ENCODE results near the gene MEGF11.

Gene MEGF11

DNA sequence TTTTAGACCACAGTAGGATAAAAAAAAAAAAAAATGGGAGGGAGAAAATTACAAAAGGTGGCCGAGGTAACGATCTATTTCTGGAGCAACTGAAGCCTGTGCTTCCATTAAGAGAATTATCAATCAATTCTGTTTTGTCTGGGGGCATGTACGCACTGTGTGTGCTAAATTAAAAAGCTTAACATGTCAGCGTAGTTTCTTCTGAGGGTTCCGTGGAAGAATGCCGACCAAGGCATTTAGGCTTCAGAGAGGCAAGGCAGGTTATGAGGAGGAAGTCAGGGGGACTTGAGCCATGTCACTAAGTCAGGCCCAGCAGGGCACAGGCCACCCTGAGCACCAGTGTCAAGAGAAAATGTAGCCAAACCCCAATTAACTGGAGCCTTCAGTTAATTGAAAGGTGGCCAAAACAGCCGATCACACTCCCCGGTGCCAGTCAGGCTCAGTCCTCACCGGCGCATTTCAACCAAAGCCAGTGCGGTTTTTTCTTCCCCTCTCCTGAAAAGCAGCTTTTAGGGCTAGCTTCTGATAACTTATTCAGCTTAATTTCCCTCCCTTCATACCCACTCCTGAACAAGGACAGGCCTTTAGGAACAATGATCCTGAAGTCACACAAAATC is 113.9 kb downstream of the MEGF11 start:
- DNase-seq (ENCODE audit: low read depth) = no peak

DNA sequence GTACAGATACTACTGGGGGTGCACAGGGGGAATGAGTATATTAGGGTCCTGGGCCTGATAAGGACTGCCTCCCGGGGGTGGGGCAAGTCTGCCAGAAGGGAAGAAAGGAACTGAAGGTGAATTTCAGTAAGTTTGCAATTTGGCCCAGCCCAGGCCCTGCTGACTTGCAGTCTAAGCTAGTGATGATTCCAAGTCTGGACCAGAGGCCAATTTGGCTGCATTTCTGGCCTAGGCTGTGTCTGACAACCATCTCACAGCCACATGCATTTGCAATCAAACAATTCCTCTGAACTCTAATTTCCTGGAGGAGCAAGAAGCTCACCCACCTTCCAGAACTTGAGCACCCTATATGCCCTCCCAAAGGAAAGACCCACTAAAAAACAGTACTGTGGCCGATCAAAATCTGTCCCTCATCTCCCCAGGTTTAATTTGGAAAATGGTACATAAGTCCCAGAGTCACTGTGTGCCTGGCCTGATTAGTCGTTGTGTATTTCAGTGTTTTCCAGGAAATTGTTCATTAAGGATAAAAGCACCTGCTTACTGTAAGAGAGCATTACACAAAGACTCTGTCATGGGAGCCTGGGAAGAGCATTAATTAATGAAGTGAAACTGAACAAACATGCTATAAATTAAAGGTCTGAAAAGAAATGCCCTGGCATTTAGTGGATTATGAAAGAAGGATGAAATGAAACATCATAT is 114.5 kb downstream of the MEGF11 start:
- DNase-seq (ENCODE audit: low read depth) = no peak

DNA sequence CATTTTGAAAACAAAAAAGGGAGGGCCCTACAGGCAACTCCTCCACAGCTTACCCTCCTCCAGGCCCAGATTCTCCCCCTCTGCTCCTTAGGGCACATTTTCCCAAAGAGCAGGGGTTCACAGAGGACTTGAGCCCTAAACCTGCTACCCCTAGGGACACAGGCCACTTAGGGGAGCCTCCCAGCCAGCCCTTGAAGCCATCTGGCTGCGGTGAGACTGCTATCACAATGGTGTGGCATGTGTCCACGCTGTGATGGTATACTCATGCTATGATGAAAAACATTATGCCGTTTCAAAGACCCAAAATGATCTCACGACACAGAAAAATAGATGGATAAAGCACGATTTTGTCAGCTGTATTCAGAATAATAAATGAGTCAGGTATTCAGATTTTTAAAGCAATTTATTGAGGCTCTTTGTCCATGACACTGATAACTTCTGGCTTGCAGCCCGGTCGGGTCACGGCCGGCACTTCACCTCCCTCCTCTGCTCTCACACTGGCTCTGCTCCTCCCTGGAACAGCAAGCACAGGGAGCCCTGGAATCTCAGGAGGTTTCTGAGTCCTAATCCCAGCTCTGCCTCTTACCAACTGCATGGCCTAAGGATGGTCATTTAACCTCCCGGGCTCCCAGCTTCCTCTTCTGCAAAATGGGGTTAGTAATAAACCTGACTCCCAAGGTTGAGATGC is 115.3 kb downstream of the MEGF11 start:
- DNase-seq (ENCODE audit: low read depth) = no peak

DNA sequence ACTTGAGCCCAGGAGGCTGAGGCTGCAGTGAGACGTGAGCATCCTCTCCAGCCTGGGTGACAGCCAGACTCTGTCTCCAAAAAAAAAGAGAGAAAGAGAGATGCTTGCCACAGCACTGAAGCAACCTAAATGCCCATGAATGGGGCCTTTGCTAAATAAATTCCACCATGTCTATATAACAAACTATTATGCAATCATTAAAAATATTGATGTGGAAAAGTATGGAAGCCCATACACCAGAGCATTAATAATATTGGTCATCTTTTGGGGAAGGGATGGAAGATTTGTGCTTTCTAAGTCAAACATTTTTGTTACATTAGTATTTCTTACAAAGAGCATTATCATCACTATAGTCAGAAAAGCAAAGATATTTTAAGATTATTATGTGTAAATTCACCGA is 116.6 kb downstream of the MEGF11 start:
- DNase-seq (ENCODE audit: low read depth) = no peak

DNA sequence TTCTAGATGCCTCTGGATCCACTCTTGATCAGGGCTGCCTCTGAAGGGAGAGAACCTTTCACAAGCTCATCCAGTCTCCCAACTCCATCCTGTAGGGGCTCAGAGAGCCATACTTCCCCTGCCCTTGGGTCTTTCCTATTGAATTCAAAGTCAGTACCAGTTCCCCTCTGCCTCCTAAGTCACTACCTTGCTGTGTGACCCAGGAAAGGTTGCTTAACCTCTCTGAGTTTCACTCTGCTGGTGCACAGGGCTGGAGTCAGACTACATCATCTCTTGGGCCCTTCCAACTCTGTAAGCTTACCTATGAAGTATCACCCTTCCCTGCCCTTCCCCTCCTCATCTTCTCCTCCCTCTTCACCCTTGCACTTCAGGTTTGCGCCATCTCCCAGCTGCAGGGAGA is 117.9 kb downstream of the MEGF11 start:
- DNase-seq (ENCODE audit: low read depth) = no peak

DNA sequence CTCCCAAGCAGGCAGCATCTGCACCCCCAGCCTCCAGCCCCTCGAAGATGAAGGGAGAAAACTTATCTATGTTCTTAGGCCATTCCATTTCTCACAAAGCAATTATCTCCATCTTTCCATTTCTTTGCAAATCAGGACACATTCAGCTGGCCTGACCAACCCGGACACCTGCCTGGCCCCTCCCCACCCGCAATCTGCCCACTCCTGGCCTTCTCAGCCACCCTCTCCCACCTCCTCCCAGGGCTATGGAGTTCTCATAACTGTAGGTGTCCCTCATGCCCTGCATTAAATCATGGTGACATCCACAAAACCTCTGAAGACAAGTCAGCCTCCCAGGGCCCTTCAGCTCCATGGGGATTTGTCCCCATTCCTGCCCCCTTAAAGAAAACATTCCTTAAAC is 119.3 kb downstream of the MEGF11 start:
- DNase-seq (ENCODE audit: low read depth) = no peak

DNA sequence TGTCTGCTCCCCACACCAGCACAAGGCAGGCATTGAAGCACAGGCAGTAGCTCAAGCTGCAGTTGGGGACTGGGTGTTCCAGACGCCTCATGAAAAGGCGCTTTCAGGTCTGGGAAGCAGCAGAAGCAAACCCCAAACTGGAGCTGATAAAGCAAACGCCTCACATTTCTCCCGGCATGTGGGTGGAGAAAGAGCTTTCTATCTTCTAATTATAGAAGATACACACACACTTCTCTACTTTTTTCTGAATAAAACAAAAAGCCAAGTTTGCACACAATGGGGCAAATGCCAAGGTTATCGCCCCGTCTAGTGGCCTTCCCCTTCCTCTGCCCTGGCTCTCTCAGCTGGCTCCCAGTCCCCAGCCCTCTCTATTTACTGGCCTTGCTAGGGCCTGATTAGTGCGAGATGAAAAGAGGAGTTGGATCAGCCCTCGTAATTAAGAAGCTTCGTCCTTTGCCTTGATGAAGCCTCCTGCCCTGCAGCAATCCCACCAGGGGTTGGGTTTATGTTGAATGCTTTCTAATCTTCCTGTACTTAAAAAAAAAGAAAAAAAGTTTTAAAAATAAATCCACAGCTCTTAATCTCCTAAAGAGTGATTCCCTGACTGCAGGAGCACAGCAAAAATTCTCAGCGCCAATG is 120.2 kb downstream of the MEGF11 start:
- DNase-seq (ENCODE audit: low read depth) = no peak

DNA sequence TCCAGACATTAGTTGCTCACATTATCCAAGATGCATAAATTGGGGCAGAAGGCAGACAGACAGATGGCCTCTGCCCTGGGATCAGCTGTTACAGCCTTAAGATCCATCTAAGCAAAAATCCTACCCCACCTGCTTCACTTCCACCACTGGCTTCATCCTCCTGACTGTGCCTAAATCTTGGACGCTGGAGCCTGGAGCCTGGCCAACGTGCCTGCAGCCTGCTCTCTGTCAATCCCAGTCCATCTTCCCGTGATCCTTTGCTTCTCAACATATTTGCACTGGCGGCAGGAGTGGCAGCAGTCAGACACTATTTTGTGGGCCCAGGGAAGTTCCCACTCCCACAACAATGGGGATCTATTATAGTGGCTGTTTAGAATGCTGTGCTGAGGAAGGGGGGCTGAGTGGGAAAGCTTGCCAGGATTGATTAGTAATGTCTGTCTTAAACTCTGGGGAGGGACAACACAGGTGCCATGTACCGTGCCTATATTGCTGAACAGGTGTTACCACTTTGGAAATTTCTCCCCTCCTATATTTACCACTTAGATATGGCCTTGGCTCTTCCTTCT is 121.2 kb downstream of the MEGF11 start:
- no peak for DNase-seq (ENCODE audit: low read depth)

DNA sequence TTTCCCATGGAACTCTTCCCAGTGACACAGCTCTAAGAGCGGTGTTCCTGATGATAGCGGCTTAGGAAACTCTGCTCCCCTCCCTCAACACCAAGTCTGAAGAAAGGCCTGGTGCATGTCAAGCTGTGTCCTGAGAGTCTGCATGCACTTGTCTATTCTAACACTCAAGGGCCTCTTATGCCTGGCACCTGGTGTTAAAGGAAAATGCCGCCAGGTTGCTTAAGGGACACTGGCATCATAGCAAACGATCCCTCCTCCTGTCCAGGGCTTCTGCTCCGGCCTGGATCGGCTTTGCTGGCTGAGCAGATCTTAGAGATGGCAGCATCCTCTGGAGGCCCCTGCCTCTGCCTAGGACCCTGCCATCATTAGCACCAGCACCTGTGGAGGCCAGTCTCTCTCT is 121.7 kb downstream of the MEGF11 start:
- no peak for DNase-seq (ENCODE audit: low read depth)

DNA sequence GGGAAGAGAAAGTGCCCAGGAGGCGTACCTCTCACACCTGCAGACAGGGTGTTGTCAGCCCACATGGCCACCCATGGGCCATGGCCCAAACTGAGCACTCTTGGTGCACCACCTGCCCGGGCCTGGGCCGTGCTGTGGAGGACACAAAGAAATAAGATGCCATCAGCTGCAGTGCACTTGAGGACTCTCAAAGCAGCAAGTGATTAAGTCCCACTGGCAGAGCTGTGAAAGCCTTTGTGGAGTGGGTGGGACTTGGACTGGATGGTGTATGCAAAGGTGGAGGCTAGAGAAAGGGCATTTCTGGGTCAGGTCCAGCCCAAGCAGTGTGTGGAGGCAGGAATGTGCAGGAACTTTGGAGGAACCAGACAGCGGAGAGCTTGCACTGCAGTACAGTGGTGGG is 122.3 kb downstream of the MEGF11 start:
- no peak for DNase-seq (ENCODE audit: low read depth)

DNA sequence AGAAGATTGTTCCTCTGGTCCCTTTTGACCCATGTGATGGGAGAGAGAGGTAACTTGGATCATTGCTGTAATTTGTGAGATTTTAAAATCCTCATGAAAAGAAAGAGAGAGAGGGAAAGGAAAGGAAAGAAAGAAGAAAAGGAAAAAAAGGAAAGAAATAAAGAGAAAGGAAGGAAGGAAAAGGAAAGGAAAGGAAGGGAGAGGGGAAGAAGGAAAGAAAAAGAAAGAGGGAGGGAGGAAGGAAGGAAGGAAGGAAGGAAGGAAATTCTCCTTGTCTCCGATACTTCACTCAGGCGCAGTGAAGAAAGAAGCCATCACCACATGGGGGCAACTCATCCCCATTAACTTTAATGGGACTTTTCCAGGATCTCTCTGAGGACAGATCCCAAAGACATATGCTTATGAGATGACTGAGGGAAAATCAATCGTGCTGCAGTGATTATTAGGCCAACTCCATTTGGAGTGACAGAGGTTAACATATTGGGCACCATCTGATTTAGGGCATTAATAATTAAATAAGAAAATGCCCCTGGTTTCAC is 123.0 kb downstream of the MEGF11 start:
- no peak for DNase-seq (ENCODE audit: low read depth)

DNA sequence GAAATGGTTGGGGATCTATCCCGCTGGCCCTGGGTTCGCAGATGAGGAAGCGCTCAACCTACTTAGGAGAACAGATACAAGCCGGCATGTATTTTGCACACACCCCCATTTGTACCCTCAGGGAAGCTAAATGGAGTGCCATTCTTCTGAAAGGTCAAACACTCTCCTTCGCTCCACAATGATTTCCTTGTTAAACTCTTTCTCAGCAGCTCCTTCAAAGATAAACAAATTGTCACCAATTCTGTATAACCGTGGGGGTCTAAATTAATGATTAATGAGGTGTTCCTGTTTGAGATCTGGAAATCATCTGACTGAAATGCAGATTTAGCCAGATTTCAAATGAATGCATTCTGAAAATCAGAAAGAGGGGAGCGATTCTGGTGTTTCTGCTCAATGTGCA is 124.0 kb downstream of the MEGF11 start:
- DNase-seq (ENCODE audit: low read depth) = no peak

DNA sequence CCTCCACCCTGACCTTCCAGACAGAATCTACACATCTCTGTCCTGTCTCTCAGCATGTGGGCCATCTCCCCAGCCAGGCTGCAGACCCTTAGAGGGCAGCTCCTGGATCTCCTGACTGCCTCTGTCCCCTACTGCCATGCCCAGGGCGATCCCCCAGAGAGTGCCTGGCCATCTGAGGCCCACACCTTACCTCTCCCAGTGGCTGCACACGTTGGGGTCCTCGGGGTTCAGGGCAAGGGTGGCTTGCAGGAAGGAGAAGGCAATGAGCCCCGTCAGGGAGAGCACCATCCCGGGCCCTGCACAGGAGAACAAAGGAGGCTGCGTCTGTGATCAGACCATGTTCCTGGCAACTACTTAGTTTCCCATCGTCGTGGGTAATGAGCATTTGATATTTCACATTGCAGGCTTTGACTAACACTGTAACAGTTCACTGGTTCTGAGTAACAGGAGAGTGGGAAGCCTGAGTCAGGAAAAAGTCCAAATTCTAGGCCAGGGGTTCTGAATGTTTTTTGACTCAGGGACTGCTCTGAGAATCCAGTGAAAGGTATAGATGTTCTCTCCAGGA is 125.4 kb downstream of the MEGF11 start:
- DNase-seq (ENCODE audit: low read depth) = no peak

DNA sequence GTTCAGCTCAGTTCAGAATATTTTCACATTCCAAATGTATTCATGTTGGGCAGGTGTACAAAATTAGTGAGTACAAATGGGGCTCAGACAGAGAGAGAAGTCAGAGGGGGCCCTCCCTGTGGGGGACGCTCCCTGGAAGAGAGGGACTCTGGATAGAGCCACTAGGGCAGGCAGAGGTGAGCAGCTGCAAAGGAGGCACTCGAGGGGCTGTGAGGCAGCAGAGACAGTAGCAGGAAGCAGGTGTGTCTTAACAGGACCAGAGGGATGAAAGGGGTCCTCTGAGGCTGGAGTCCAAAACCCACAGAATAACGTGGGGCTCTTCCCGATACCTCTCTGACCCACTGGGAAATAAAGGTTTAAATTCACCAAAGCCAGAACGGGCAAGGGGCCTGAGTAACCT is 127.1 kb downstream of the MEGF11 start:
- no peak for DNase-seq (ENCODE audit: low read depth)

DNA sequence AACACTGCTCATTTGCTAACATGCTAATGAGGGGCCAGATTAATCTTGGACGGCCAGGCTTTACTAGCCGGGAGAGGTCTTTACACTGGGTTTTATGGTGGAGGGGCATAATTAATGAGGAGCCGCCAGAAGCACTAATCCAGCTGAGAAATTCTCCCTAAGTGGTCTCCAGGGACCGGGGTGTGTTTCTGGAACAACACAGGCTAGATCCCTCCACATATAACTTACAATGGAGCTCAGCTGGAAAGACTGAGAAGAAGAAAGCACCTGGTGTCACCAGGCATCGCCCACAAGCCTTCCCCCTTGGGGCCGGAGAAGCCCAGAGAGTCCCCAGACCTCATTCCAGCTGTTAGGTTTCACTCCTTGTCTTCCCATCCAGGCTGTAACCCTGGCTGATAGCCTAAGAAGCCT is 127.5 kb downstream of the MEGF11 start:
- no peak for DNase-seq (ENCODE audit: low read depth)

DNA sequence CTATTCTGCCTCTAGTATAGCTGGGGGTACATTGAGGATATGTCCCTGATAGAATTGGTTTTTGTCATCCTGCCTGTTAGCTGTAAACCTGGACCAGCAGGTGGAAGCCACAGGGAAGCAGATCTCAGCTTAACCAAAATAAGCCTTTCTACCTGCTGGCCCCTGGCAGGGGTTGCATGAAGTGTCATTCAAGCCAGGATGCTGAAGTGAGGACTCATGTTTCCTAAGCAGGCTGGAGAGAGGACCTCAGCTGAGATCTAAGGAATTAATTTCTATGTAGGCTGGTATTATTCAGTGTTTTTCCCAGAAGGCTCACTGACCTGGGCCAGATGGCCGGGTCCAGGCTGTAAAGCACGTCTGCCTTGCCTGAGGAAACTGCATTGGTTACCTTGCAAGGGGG is 128.9 kb downstream of the MEGF11 start:
- DNase-seq (ENCODE audit: low read depth) = no peak

DNA sequence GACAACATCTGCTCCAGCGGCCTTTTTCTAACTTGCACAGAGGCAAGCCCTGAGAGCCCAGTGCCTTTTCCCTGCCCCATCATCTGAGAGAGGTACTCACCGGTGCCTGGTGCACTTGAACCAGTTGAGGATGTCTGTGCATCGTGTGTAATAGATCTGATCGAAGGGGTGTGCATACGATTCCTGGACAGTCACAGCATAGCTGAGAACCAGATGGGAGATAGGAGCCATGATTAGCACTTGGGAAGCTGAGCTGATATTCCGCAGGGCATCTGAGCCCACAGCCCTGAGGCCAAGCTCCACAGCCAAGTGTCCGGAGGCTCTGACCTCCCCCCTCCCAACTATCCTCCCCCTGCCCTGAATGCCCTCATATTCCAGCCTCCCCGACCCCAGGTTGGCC is 129.8 kb downstream of the MEGF11 start:
- DNase-seq (ENCODE audit: low read depth) = no peak

DNA sequence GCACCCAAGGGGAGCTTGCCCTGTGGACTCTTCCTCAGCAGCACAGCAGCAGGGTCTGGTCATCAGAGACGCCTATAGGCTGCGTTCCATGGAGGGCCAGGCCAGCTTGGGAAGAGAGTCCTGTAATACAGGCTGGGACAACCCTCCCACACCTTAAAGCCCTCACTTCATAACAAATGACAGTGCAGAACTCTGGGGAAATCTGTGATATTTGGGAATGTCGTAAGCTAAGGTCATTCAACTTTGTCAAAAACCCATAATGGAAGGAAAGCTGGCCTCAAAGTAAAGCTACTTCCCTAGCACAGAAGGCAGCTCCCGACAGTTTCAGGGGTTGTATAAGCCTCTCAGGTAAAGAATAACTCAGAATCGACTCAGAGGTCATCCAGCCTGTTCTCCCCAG is 133.1 kb downstream of the MEGF11 start:
- DNase-seq (ENCODE audit: low read depth) = no peak

DNA sequence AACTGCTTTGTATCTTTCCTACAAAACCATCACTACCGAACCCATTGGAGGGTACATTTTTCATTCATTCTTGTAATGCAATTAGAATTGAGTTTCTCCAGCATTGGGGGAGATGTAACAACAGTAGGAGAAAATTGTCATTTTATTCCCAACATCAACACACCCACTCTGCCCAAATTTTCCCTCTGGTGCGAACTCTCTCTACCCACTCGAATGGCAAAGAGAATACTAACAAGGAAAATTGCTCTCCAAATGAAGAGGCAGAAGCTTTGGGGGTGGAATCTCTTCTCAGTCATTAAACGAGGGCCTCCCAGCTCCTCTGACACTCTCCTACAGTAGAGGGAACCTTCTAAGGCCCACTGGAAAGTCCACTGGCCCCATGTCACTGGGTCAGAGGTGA is 135.7 kb downstream of the MEGF11 start:
- no peak for DNase-seq (ENCODE audit: low read depth)

DNA sequence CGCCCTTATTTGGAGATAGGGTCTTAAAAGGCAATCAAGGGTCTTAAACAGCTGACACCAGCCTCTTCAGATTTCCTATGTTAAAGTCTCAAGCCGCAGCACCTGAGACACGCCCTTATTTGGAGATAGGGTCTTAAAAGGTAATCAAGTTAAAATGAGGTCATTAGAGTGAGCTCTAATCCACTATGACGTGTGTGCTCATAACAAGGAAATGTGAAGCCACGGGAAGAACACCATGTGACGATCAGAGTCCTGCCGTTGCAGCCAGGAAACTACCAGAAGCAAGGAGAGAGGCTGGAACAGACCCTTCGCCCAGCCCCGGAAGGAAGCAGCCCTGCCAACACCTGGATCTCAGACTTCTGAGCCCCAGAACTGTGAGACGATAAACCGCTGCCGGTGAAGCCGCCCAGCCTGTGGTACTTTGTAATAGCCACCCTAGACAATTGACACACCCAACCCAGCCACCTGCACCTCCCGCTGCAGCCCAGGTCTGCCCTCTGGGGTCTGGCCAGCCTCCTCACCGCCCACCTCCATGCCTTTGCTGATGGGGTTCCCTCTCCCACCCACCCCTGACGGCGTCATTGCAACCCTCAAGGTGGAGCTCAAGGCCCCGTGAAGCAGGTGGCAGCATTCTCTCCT is 137.9 kb downstream of the MEGF11 start:
- no peak for DNase-seq (ENCODE audit: low read depth)

DNA sequence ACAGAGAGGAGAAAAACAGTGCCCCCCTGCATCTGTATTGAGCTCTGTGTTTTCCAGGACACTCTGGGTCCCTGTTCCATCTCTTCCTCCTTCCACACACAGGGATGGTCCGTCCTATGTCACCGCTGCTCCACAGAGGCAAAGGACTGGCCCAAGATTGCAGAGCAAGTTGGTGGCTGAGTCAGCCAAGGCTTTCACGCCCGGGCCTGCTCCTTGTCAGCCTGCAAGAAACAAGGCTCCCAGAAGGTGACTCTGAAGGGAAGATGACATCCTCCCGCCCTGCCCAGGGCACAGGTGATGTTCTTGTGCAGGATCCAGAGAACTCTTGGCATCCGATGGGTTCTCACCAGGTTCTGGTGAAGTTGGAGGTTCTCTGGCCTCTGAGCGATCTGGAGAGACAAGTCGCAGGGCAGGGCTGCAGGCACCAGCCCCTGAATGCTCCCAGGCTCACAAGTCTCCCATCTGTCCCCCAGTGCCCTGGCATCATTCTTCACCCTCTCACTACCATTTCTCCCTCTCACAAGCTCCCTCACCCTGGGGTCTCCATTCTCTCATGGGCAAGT is 138.6 kb downstream of the MEGF11 start:
- DNase-seq (ENCODE audit: low read depth) = no peak

Data from stimulated activated CD8-positive, alpha-beta memory T cell treated with anti-CD3 and anti-CD28 coated beads, Interleukin-7, amount 100 ng/mL, for 24 hours (primary cell).